GM18861 (cell line): ENCODE measurements around the gene BPIFB4.
"Not testable (repeated sequence)": the region's sequence is repeated elsewhere in the genome, so short reads cannot be mapped to it uniquely, and the experiment has no call there.

Experiments used
- ATAC-seq: cut with Tn5 transposase; IDR thresholded peaks from one replicate; pipeline ENCODE4 v1.9.1; 2021; ENCODE audit not compliant: unreplicated experiment

The BPIFB4 gene

GRCh38 chr20:33115501-33115900 is 36.1 kb downstream of the BPIFB4 start:
- not testable (repeated sequence) for ATAC-seq

GRCh38 chr20:33119725-33120720 is 40.6 kb downstream of the BPIFB4 start:
- no peak for ATAC-seq

GRCh38 chr20:33120934-33121333 is 41.5 kb downstream of the BPIFB4 start:
- no peak for ATAC-seq

- ATAC-seq = not testable (repeated sequence)
Measured at GRCh38 chr20:33122297-33122696, 42.9 kb downstream of the BPIFB4 start.

- ATAC-seq = no peak
Measured at GRCh38 chr20:33124261-33124660, 44.8 kb downstream of the BPIFB4 start.

GRCh38 chr20:33124994-33125393 is 45.6 kb downstream of the BPIFB4 start:
- no peak for ATAC-seq

- ATAC-seq = no peak
Measured at GRCh38 chr20:33125983-33126382, 46.5 kb downstream of the BPIFB4 start.

- ATAC-seq = no peak
Measured at GRCh38 chr20:33127422-33128097, 48.1 kb downstream of the BPIFB4 start.

- no peak for ATAC-seq
Measured at GRCh38 chr20:33130568-33131061, 51.2 kb downstream of the BPIFB4 start.

GRCh38 chr20:33131949-33132473 is 52.6 kb downstream of the BPIFB4 start:
- ATAC-seq = no peak

- ATAC-seq = no peak
Measured at GRCh38 chr20:33132513-33133372, 53.3 kb downstream of the BPIFB4 start.

GRCh38 chr20:33133373-33133941 is 54.0 kb downstream of the BPIFB4 start:
- ATAC-seq = no peak

GRCh38 chr20:33137195-33137594 is 57.8 kb downstream of the BPIFB4 start:
- ATAC-seq = no peak

- ATAC-seq = no peak
Measured at GRCh38 chr20:33139467-33139866, 60.0 kb downstream of the BPIFB4 start.

- ATAC-seq = no peak
Measured at GRCh38 chr20:33145521-33145920, 66.1 kb downstream of the BPIFB4 start.

- ATAC-seq = no peak
Measured at GRCh38 chr20:33147299-33147698, 67.9 kb downstream of the BPIFB4 start.

- no peak for ATAC-seq
Measured at GRCh38 chr20:33148040-33148439, 68.6 kb downstream of the BPIFB4 start.

- no peak for ATAC-seq
Measured at GRCh38 chr20:33154252-33154651, 74.8 kb downstream of the BPIFB4 start.

GRCh38 chr20:33158637-33159385 is 79.4 kb downstream of the BPIFB4 start:
- ATAC-seq = no peak

- ATAC-seq = no peak
Measured at GRCh38 chr20:33159713-33160112, 80.3 kb downstream of the BPIFB4 start.
